Measurements from ENCODE around the gene TMCO2. TPM values are rescaled to one million over a fixed set of nuclear protein-coding genes. Genes with fewer than 3 reads are reported as not detected.
A peak's percentile ranks its signal among the peaks of the same experiment; 100 is the strongest.

The TMCO2 gene
- polyA plus RNA-seq, 1 donor (not counting 4 experiments of a cell fraction or from before 2014, with no cell fraction given) = not detected

GRCh38 chr1:40257688-40258444, 10.1 kb downstream of the TMCO2 start, which contains the start of gene ZMPSTE24:
ZMPSTE24 (plus strand) TSS chr1:40258236; CDS start chr1:40258272, 36 bp downstream.
- dilution Hi-C loops (cut with MboI; ENCODE audit: extremely low pct_ligation_motif_present, low sequenced_read_pairs) = no loop called here
- peaks cover 12% of the 10 kb centered on the region for H3K4me1 ChIP-seq (ENCODE audit: control insufficient read depth, extremely low read depth, insufficient read depth, low read length)
- peak within 1 kb of the TSS; percentile 98 for H3K27ac ChIP-seq (ENCODE audit: control insufficient read depth, insufficient read depth, low read length)
- FAIRE-seq (peak; percentile 23), DNase-seq (ENCODE audit: low read depth, low spot score) (no peak)
- TF ChIP-seq EZH2 (IDR thresholded peaks at IDR 0.05; ENCODE audit: low read length) (no peak), CTCF (optimal IDR thresholded peaks at IDR 0.05 in 1 of 3, IDR thresholded peaks at IDR 0.05 in 1 of 3, conservative IDR thresholded peaks at IDR 0.05 in 1 of 3; ENCODE audit: extremely low read depth in 1 of 3, insufficient read depth in 2 of 3, low read length in 3 of 3) (no peak)
- no peaks in the 10 kb centered on the region for H4K20me1 ChIP-seq (ENCODE audit: control insufficient read depth, extremely low read depth, insufficient read depth, low read length)
- H3K27me3 ChIP-seq (ENCODE audit: control insufficient read depth, extremely low read depth, insufficient read depth, low read length) = no peaks in the 10 kb centered on the region
- peak within 1 kb of the TSS; percentile 97 for H3K9ac ChIP-seq (ENCODE audit: control insufficient read depth, extremely low read depth, insufficient read depth, low read length)
- H2AFZ ChIP-seq (ENCODE audit: control insufficient read depth, low read length) = peak within 1 kb of the TSS; percentile 93
- no peaks in the 10 kb centered on the region for H3K9me1 ChIP-seq (ENCODE audit: control insufficient read depth, extremely low read depth, insufficient read depth, low read length)
- H3K79me2 ChIP-seq (ENCODE audit: control insufficient read depth, insufficient read depth, low read length) = peaks cover 51% of the 10 kb centered on the region
- no peaks in the 10 kb centered on the region for H3K9me3 ChIP-seq (ENCODE audit: control insufficient read depth, low read depth, low read length)
- peaks cover 10 to 20% of the 10 kb centered on the region in 2 experiments for H3K36me3 ChIP-seq (ENCODE audit: control insufficient read depth in 2 of 2, extremely low read depth in 1 of 2, insufficient read depth in 2 of 2, low read length in 2 of 2)
- peak within 1 kb of the TSS; percentile 77 to 85 (median 78) for H3K4me3 ChIP-seq (ENCODE audit: control insufficient read depth in 2 of 3, extremely low read depth in 1 of 3, insufficient read depth in 2 of 3, low read depth in 1 of 3, low read length in 3 of 3)
- peak within 1 kb of the TSS; percentile 97 for H3K4me2 ChIP-seq (ENCODE audit: control insufficient read depth, extremely low read depth, insufficient read depth, low read depth, low read length)

GRCh38 chr1:40258445-40258769, 10.7 kb downstream of the TMCO2 start:
- peak overlapping the region; percentile 34 for H3K4me2 ChIP-seq (ENCODE audit: control insufficient read depth, extremely low read depth, insufficient read depth, low read depth, low read length)
- H3K27ac ChIP-seq (ENCODE audit: control insufficient read depth, insufficient read depth, low read length) = peak overlapping the region; percentile 84
- H4K20me1 ChIP-seq (ENCODE audit: control insufficient read depth, extremely low read depth, insufficient read depth, low read length) = no peaks in the 10 kb centered on the region
- dilution Hi-C loops (cut with MboI; ENCODE audit: extremely low pct_ligation_motif_present, low sequenced_read_pairs) = no loop called here
- no peak for FAIRE-seq
- H3K9me3 ChIP-seq (ENCODE audit: control insufficient read depth, low read depth, low read length) = no peaks in the 10 kb centered on the region
- H3K27me3 ChIP-seq (ENCODE audit: control insufficient read depth, extremely low read depth, insufficient read depth, low read length) = no peaks in the 10 kb centered on the region
- DNase-seq (ENCODE audit: low read depth, low spot score) = no peak
- no peaks in the 10 kb centered on the region for H3K9me1 ChIP-seq (ENCODE audit: control insufficient read depth, extremely low read depth, insufficient read depth, low read length)
- H2AFZ ChIP-seq (ENCODE audit: control insufficient read depth, low read length) = peak overlapping the region; percentile 75
- peaks cover 12 to 24% of the 10 kb centered on the region in 2 experiments for H3K36me3 ChIP-seq (ENCODE audit: control insufficient read depth in 2 of 2, extremely low read depth in 1 of 2, insufficient read depth in 2 of 2, low read length in 2 of 2)
- peak overlapping the region; percentile 73 to 80 (median 77) for H3K4me3 ChIP-seq (ENCODE audit: control insufficient read depth in 2 of 3, extremely low read depth in 1 of 3, insufficient read depth in 2 of 3, low read depth in 1 of 3, low read length in 3 of 3)
- TF ChIP-seq EZH2 (IDR thresholded peaks at IDR 0.05; ENCODE audit: low read length) (no peak), CTCF (optimal IDR thresholded peaks at IDR 0.05 in 1 of 3, IDR thresholded peaks at IDR 0.05 in 1 of 3, conservative IDR thresholded peaks at IDR 0.05 in 1 of 3; ENCODE audit: extremely low read depth in 1 of 3, insufficient read depth in 2 of 3, low read length in 3 of 3) (no peak)
- H3K9ac ChIP-seq (ENCODE audit: control insufficient read depth, extremely low read depth, insufficient read depth, low read length) = peak overlapping the region; percentile 97
- peaks cover 12% of the 10 kb centered on the region for H3K4me1 ChIP-seq (ENCODE audit: control insufficient read depth, extremely low read depth, insufficient read depth, low read length)
- peaks cover 57% of the 10 kb centered on the region for H3K79me2 ChIP-seq (ENCODE audit: control insufficient read depth, insufficient read depth, low read length)
